ENCODE measurements around the gene EML2.

DNA sequence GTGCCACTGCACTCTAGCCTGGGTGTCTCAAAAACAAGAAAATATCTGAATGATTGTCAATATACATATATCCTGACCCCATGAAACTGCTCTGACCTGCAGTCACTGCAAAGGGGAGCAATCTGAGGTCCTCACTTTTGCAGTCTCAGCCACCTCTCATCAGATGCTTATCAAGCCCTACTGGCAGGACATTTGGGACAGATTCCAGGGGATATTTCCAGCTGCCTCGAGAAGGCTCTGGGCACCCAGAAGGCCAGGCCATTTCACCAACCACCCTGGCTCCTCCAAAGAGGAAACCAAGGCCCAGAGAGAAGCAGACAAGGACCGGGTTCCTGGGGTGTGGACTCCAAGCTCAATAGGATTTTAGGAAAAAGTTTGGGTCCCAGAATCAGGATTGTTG, 2.3 kb downstream of the EML2 start:
- TF ChIP-seq EZH2 (optimal IDR thresholded peaks at IDR 0.05; ENCODE audit: low read depth, low read length) (no peak), EZH2phosphoT487 (IDR thresholded peaks at IDR 0.05; ENCODE audit: low read length) (no peak)
- TF ChIP-seq, protein P1, sequence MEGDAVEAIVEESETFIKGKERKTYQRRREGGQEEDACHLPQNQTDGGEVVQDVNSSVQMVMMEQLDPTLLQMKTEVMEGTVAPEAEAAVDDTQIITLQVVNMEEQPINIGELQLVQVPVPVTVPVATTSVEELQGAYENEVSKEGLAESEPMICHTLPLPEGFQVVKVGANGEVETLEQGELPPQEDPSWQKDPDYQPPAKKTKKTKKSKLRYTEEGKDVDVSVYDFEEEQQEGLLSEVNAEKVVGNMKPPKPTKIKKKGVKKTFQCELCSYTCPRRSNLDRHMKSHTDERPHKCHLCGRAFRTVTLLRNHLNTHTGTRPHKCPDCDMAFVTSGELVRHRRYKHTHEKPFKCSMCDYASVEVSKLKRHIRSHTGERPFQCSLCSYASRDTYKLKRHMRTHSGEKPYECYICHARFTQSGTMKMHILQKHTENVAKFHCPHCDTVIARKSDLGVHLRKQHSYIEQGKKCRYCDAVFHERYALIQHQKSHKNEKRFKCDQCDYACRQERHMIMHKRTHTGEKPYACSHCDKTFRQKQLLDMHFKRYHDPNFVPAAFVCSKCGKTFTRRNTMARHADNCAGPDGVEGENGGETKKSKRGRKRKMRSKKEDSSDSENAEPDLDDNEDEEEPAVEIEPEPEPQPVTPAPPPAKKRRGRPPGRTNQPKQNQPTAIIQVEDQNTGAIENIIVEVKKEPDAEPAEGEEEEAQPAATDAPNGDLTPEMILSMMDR (IDR thresholded peaks at IDR 0.05; ENCODE audit: low read length): no peak
